ENCODE measurements around the gene ARHGEF25.

GRCh38 chr12:57605811-57606311 is 5.4 kb upstream of the ARHGEF25 start:
- TF ChIP-seq CTCF (IDR thresholded peaks at IDR 0.05): no peak
- no peak for TF ChIP-seq EP300 (IDR thresholded peaks at IDR 0.05)
- no peak for TF ChIP-seq BHLHE40 (IDR thresholded peaks at IDR 0.05; ENCODE audit: low read depth, low read length)
- no peak for TF ChIP-seq POLR2A (IDR thresholded peaks at IDR 0.05; ENCODE audit: low read length)
- no peak for TF ChIP-seq GATA3 (IDR thresholded peaks at IDR 0.05; ENCODE audit: borderline replicate concordance)
- no peak for TF ChIP-seq RAD21 (conservative IDR thresholded peaks at IDR 0.05 in 1 of 2, IDR thresholded peaks at IDR 0.05 in 1 of 2)
- no peak for TF ChIP-seq CEBPB (IDR thresholded peaks at IDR 0.05)
- TF ChIP-seq TP53 (CRISPR knock-in tag; IDR thresholded peaks at IDR 0.05): no peak
- no peak for TF ChIP-seq MAZ (IDR thresholded peaks at IDR 0.05; ENCODE audit: borderline replicate concordance, low read depth, low read length)

Data from A549 (cell line).